GM18861 (cell line): ENCODE results near the gene ZNRD2.
"Not testable (repeated sequence)": the region's sequence is repeated elsewhere in the genome, so short reads cannot be mapped to it uniquely, and the experiment has no call there.

ENCODE experiments used
- ATAC-seq: cut with Tn5 transposase; IDR thresholded peaks from one replicate; pipeline ENCODE4 v1.9.1; 2021; ENCODE audit not compliant: unreplicated experiment

ZNRD2 gene, protein sequence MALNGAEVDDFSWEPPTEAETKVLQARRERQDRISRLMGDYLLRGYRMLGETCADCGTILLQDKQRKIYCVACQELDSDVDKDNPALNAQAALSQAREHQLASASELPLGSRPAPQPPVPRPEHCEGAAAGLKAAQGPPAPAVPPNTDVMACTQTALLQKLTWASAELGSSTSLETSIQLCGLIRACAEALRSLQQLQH

DNA sequence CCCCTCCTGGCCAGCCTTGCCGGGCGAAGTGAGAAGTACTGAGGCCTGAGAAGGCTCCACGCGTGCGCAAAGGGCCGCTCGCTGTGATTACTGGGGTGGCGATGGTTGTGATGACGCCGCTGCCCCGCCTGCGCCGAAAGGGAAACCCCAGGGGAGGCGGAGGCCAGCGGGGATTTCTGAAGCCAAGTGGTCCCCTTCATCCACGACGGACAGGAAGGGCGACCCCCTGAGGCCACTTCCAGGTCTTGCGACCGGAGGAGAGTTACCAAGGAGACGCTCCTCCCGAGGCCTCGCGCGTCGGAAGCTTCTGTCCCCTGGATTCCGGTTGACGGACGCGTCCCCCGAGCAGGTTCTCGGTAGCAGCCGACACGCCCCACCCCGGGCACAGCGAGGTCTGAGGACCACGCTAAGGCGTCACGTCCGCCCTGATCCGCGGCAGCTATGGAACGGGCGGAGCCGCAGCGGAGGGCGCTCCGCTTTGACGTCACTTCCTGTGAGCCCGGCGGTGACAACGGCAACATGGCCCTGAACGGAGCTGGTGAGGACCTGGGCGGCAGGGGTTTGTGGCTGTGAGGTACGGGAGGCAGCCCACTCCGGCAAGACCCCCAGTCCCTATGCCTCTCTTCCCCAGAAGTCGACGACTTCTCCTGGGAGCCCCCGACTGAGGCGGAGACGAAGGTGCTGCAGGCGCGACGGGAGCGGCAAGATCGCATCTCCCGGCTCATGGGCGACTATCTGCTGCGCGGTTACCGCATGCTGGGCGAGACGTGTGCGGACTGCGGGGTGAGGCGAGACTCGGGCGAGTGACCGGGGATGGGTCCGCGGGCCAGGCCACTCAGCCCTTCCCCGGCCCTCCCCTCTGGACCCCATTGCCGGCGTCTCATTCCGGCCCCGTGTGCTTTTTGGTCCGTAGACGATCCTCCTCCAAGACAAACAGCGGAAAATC lies at the start of gene ZNRD2:
TSS of gene ZNRD2 (plus strand) at position 505 of the 946 bp plus-strand sequence. CDS start at position 520, 15 bp downstream.
- ATAC-seq = peak; percentile 55

DNA sequence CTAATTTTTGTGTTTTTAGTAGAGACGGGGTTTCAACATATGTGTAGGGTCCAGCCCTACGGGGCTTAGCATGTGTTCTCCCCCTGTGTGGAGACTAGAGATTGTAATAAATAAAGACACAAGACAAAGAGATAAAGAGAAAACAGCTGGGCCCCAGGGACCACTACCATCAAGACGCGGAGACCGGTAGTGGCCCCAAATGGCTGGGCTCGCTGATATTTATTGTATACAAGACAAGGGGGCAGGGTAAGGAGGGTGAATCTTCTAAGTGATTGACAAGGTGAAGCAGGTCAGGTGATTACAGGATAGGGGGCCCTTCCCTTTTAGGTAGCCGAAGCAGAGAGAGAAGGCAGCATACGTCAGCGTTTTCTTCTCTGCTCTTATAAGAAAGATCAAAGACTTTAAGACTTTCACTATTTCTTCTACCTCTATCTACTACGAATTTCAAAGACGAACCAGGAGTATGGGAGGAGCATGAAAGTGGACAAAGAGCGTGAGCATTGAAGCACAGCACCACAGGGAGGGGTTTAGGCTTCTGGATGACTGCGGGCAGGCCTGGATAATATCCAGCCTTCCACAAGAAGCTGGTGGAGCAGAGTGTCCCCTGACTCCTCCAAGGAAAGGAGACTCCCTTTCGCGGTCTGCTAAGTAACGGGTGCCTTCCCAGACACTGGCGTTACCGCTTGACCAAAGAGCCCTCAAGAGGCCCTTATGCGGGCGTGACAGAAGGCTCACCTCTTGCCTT lies 48.3 kb upstream of the ZNRD2 start:
- not testable (repeated sequence) for ATAC-seq

DNA sequence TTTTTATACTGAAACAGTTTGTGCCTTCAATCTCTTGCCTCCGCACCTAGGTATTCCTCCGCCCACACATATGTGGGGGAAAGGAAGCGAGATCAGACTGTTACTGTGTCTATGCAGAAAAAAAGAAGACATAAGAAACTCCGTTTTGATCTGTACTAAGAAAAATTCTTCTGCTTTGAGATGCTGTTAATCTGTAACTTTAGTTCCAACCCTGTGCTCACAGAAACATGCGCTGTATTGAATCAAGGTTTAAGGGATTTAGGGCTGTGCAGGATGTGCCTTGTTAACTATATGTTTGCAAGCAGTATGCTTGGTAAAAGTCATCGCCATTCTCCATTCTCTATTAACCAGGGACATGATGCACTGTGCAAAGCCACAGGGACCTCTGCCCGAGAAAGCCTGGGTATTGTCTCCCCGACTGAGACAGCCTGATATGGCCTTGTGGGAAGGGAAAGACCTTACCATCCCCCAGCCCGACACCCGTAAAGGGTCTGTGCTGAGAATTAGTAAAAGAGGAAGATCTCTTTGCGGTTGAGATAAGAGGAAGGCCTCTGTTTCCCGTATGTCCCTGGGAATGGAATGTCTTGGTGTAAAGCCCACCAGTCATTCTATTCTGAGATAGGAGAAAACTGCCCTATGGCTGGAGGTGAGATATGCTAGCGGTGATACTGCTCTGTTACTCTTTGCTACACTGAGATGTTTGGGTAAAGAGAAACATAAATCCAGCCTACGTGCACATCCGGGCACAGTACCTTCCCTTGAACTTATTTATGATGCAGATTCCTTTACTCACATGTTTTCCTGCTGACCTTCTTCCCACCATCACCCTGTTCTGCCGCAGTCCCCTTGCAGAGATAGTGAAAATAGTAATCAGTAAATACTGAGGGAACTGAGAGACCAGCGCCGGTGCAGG lies 47.3 kb upstream of the ZNRD2 start:
- not testable (repeated sequence) for ATAC-seq

DNA sequence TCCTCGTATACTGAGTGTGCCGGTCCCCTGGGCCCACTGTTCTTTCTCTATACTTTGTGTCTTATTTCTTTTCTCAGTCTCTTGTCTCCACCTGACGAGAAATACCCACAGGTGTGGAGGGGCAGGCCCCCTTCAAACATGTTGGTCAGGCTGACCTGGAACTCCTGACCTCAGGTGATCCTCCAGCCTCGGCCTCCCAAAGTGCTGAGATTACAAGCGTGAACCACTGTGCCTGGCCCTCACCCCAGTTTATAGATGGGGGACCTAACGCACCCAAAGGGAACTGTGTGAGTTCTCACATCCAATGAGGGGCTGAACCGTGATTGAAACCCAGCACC lies 46.7 kb upstream of the ZNRD2 start:
- ATAC-seq = not testable (repeated sequence)

DNA sequence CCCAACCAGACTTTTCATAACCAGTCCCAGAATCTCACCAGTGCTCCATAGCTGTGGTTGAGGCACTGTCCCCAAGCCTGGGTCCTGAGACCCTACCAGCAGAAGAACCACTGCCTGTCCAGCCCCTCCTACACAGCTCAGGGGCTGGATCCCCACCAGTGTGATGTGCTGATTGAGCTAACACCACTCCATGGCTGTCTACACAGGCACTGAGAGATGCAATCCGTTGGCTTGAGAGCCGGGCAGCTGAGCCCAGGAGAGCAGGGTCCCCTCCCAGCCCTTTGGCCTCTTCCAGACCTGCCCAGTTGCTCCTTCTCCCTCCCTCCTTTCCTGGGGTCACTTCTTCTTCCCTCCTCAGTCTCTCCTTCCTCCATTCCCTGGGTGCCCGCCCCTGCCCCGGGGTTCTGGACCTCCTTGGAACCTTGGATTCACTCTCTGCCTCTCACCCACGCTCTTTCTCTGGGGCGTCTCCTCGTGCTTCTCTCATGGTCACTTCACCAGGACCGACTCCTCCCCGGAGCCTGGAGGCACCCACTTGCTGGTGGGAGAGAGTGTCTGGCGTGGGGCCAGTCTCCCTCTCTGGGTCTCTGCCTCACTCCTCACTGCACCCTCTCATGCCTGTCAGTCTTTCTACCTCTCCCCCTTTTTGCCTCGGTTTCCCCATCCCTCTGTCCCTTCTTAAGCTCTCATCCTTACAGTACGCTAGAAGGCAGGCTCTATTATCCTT lies 46.1 kb upstream of the ZNRD2 start:
- ATAC-seq = no peak

DNA sequence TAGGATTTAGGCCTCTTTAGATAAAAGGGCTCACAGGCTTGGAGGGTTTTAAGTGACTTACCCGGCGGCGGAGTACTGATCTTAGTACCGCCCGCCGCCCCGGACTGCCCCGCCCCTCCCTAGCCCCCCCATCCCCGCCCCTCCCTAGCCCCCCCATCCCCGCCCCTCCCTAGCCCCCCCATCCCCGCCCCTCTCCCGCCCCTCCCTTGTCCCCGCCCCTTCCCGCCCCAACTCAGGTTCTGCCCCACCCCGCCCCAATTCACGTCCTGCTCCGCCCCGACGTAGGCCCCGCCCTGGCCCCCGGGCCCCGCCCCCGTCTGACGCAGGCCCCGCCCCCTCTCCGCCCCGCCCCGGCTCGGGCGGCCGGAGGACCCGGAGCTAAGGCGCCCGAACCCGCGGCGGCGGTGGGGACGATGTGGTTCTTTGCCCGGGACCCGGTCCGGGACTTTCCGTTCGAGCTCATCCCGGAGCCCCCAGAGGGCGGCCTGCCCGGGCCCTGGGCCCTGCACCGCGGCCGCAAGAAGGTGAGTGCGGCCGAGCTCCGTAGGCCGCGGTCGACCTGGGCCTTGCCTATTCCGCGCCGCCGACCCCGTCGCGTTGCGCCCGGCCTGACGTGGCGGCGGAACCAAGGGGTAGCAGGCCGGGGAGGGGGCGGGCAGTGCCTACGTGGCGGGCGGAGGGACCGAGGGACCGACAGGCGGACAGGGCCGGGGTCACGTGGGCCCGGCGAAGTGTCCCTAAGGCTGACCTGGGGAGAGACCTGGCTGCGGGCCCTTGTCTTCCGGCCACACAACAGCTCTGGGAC lies 45.3 kb upstream of the ZNRD2 start, which contains the start of gene SCYL1:
TSS of gene SCYL1 (plus strand) at position 343 of the 805 bp plus-strand sequence. CDS start at position 414, 71 bp downstream.
- peak; percentile 39 for ATAC-seq

DNA sequence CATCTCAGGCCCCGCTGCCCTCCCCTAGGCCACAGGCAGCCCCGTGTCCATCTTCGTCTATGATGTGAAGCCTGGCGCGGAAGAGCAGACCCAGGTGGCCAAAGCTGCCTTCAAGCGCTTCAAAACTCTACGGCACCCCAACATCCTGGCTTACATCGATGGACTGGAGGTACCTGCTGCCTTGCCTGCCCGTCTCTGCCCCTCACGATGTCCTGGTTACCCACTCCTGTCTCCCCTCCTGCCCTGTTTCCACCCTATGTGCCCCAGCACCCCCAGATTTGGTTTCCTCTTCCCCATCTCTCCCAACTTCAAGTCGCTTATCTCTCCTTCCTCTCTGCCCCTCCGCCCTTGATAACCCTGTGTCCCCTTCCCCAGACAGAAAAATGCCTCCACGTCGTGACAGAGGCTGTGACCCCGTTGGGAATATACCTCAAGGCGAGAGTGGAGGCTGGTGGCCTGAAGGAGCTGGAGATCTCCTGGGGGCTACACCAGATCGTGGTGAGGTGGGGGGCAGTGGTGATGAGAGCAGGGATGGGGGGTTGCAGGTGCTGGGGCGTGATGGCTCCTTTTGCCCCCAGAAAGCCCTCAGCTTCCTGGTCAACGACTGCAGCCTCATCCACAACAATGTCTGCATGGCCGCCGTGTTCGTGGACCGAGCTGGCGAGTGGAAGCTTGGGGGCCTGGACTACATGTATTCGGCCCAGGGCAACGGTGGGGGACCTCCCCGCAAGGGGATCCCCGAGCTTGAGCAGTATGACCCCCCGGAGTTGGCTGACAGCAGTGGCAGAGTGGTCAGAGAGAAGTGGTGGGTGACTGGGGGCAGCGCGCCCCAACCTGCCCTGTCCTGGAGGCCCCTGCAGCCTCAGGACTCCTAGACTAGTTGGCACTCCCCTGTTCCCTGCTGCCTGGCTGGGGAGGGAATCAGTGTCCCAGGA lies 44.5 kb upstream of the ZNRD2 start:
- ATAC-seq = no peak

DNA sequence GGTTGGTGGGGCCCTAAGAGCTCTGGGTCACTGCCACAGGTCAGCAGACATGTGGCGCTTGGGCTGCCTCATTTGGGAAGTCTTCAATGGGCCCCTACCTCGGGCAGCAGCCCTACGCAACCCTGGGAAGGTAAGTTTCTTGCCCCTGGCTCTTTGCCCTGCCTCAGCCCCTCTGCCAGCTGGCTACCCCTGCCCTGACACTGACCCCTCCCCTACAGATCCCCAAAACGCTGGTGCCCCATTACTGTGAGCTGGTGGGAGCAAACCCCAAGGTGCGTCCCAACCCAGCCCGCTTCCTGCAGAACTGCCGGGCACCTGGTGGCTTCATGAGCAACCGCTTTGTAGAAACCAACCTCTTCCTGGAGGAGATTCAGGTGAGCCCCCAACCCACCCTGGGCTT lies 43.5 kb upstream of the ZNRD2 start:
- ATAC-seq = no peak

DNA sequence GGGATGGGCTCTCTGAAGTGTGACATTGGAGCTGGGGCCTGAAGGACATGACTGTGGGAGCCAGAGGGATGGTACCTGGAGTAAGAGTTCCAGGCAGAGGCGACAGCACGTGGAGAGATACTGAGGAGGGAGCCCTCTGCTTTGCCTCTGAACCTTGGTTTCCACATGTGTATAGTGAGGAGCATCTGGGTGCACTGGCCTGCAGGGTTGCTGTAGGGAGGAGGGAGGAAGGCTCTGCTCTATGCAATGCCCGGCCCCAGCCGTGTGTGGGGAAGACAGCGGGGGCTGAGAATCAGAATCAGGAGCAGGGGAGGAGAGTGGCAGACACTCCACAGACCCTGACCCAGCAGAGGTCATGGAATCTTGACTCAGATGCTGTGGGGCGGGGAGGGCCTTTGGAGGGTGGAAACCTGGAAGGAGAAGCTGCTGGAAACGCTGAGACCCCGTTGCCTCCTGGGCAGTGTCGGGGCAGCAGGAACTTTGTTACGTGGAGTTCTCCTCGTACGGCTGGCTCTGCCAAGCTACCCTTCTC lies 41.4 kb upstream of the ZNRD2 start:
- ATAC-seq = no peak

DNA sequence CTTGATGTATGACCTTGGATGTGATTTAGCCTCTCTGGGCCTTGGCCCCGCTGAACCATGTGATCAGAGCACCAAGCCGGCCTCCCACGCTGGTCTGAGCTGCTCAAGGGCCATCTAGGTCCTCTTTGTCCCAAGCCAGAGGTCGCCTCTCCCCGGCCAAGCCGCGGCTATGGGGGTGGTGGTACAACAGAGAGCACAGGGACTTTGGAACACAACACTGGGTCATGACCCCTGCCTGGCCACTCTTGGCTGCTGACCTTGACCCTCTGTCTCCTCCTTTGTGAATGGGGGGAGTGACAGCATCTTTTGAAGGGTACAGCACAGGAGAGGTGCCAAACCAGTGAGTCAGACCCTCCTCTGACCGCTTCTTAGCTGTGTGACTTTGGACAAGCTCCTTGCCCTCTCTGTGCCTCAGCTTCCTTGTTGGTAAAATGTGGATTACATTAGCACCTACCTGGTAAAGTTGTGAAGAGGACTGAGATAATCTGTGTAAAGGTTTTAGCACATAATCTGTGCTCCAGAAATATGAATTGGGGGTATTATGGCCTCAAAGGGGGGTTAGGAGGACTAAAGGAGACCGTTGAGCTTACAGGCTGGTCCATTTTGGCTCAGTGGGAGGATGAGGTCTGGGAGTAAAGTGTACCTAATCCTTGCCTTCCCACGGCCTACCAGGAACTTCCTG lies 40.7 kb upstream of the ZNRD2 start:
- ATAC-seq = no peak

DNA sequence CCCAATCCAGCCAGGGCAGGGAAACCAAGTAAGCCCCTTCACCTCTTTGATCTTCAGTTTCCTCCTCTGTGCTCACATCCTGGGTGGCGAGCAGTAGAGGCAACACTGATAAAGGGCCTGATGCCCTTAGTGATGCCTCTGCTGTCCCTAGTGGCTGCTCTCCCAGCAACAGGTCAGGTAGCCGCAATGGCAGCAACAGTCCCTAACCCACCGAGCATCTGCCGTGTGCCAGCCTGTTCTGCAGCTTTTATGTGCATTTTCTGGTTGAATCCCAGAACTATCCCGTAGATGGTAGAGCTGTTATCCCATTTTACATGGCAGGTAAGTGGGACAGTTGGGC lies 40.1 kb upstream of the ZNRD2 start:
- ATAC-seq = no peak

DNA sequence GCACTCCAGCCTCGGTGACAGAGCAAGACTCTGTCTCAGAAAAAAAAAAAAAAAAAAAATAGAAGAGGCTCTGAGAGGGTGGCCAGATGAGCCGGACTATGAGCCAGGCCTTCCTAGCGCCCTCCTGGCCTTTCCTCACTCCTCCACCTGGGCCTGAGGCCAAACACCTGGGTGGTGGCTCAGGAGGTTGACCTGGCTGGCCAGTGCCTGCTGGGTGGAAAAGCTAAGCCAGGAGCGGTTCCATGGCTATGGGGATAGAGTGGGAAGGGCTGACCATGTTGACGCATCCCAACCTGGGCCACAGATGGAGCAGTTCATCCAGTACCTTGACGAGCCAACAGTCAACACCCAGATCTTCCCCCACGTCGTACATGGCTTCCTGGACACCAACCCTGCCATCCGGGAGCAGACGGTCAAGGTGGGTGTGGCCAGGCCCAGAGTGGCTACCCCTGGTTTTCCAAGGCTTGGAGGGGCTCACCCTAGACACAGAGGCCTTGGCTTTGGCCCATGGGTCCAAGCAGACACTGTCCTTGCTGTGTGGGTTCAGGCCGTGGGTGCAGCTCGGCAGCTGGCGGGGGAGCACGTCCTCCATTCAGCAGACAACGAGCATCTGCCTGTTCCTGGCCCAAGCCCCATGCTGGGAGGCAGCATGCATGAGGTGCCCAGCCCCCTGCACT lies 37.8 kb upstream of the ZNRD2 start:
- no peak for ATAC-seq

DNA sequence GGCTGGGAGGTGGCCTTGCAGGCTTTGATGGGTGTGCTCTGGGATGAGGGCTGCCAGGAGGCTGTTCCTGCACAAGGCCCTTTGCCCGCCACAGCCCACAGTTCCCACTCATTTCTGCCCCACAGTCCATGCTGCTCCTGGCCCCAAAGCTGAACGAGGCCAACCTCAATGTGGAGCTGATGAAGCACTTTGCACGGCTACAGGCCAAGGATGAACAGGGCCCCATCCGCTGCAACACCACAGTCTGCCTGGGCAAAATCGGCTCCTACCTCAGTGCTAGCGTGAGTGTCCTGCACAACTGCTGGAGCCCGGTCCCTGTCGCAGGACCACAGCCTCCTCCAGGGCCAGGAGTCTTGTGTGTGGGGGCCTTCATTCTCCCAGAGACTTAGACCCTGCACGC lies 35.2 kb upstream of the ZNRD2 start:
- ATAC-seq = no peak

DNA sequence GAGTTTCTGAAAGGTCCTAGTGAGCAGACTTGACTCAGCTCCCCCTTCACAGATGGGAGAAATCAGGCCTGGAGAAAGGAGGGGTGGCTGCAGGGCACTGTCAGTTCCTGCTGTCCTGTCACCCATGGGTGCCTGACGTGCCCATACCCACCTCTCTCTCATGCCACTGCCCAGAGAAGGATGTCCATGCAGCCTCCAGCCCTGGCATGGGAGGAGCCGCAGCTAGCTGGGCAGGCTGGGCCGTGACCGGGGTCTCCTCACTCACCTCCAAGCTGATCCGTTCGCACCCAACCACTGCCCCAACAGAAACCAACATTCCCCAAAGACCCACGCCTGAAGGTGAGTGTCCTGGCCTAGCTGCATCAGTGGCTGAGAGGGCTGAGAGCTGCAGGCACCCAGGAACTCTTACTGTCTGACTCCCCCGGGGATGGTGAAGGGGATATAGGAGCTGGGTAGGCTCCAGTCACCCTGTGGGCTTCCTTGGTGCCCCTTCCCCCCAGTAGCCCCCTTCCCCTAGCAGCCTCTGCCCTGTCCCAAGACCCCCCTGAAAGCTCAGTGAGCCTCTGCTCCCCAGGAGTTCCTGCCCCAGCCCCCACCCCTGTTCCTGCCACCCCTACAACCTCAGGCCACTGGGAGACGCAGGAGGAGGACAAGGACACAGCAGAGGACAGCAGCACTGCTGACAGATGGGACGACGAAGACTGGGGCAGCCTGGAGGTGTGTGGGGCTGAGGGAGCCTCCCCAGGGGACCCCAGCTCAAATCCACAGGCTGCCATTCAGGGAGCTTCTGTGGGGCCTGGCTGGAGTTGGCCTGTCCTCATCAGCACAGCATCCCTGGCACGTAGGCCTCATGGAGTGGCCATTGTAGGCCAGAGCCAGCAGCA lies 33.6 kb upstream of the ZNRD2 start:
- ATAC-seq = no peak

DNA sequence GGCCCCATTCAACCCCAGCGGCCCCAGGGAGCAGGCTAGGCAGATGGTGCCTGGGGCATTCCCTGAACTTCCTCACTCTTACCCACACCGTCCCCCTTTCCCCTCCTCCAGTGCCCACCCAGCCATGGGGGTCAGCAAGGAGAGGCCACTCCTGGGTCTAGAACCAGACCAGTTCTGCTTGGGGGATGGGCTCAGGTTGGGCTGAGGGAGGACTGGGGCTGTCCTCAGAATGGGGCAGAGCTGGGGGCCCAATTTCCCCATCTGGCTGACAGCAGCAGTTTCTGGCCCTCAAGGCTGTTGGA lies 33.0 kb upstream of the ZNRD2 start:
- ATAC-seq = no peak
